AG09309 (cell line): ENCODE results near the gene JADE2.

ENCODE experiments used
- DNase-seq: peaks from one replicate; pipeline ENCODE4 v3.0.0-alpha.2; 2010; ENCODE audit warnings: low read depth
- H3K4me3 ChIP-seq: 2 replicates; pipeline ENCODE4 v1.5.1; 2011; ENCODE audit warnings: mild to moderate bottlenecking, low read depth, low read length, moderate library complexity; ENCODE audit not compliant: control insufficient read depth
- TF ChIP-seq, protein P1 (sequence below): IDR thresholded peaks from 2 replicates; pipeline ENCODE4 v1.5.1; 2011; ENCODE audit warnings: mild to moderate bottlenecking, low read depth, low read length, inconsistent platforms; ENCODE audit not compliant: insufficient read depth, control insufficient read depth; ENCODE audit errors: missing control alignments

The JADE2 gene

DNA sequence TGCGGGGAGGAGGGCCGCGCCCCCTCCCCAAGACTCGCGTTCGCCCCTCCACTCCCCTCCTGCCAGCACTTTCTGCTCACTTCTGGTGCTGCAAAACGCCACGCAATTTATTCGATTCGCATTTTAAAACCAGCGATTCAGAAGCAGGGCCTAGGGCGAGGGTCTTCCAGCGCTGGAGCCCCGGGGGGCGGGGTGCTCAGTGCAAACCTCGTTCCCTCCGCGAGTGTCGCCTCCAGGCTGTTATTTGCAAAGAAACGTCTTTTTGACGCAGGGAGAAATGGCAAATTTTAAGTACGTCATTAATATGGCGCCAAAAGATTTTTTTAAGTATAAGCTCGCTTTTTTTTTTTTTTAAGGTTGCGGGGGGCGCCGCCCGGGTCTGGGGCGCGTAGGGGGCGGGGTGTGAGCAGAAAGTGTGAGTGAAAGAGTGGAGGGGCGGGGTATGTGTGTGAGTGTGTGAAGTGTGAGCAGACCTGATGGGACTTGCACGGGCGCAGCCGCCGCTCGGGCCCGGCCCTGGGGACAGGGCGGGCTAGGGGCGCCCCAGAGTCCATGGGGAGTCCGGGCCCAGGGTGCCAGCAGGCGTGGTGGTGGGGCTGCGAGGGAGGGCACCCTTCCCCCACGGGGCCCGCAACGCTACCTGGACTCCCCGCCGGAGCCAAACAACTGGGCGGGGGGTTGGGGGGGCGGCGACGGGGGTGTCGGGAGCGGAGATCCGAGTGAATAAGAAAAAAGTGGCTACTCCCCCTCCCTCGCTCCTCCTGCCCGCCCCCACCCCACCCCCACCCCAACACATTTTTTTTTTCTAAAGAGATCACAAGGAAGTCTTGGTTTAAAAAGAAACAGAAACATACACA is at the start of gene JADE2:
TSS of gene JADE2 (plus strand) at position 845 of the 857 bp plus-strand sequence. CDS start 10,188 bp downstream, outside the sequence.
- TF ChIP-seq, protein P1, sequence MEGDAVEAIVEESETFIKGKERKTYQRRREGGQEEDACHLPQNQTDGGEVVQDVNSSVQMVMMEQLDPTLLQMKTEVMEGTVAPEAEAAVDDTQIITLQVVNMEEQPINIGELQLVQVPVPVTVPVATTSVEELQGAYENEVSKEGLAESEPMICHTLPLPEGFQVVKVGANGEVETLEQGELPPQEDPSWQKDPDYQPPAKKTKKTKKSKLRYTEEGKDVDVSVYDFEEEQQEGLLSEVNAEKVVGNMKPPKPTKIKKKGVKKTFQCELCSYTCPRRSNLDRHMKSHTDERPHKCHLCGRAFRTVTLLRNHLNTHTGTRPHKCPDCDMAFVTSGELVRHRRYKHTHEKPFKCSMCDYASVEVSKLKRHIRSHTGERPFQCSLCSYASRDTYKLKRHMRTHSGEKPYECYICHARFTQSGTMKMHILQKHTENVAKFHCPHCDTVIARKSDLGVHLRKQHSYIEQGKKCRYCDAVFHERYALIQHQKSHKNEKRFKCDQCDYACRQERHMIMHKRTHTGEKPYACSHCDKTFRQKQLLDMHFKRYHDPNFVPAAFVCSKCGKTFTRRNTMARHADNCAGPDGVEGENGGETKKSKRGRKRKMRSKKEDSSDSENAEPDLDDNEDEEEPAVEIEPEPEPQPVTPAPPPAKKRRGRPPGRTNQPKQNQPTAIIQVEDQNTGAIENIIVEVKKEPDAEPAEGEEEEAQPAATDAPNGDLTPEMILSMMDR = no peak
- DNase-seq = no peak
- H3K4me3 ChIP-seq = peak within 1 kb of the TSS; percentile 79

DNA sequence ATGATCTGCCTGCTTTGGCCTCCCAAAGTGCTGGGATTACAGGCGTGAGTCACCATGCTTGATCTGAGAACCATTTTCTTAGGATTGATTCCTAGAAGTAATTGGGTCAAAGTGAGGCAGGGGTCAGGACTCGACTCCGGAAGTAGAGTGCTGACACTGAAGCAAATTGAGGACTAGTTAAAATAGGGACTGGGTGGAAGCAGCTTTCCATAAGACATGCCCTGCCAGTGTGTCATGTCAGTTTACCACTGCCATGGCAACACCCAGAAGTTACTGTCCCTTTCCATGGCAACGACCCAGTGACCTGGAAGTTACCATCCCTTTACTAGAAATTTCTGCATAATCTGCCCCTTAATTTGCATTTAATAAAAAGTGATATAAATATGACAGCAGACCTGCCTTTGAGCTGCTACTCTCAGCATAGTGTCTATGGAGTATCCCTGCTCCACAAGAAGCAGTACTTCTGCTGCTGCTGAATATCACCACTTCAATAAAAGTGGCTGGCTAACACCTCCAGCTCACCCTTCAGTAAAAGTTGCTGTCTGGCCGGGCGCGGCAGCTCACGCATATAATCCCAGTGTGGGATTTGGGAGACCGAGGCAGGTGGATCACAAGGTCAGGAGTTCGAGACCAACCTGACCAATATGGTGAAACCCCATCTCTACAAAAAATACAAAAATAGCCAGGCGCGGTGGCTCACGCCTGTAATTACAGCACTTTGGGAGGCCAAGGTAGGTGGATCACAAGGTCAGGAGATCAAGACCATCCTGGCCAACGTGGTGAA is 47.8 kb upstream of the JADE2 start:
- DNase-seq = no peak
- no peak overlapping the region for H3K4me3 ChIP-seq
- TF ChIP-seq, protein P1 = no peak

DNA sequence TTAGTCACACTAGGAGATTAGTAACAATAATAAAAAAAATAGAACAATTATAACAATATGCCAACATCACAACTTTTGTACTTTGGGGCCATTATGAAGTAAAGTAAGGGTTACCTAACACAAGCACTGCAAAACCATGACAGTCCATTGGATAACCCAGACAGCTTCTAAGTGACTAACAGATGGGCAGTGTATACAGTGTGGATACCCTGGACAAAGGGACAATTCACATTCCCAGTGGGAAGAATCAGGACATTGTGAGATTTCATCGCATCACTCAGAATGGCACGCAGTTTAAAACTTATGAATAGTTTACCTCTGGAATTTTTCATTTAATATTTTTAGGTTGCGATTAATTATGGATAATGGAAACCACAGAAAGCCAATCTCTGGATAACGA is 45.6 kb upstream of the JADE2 start:
- DNase-seq = no peak
- TF ChIP-seq, protein P1 = no peak
- no peak overlapping the region for H3K4me3 ChIP-seq

DNA sequence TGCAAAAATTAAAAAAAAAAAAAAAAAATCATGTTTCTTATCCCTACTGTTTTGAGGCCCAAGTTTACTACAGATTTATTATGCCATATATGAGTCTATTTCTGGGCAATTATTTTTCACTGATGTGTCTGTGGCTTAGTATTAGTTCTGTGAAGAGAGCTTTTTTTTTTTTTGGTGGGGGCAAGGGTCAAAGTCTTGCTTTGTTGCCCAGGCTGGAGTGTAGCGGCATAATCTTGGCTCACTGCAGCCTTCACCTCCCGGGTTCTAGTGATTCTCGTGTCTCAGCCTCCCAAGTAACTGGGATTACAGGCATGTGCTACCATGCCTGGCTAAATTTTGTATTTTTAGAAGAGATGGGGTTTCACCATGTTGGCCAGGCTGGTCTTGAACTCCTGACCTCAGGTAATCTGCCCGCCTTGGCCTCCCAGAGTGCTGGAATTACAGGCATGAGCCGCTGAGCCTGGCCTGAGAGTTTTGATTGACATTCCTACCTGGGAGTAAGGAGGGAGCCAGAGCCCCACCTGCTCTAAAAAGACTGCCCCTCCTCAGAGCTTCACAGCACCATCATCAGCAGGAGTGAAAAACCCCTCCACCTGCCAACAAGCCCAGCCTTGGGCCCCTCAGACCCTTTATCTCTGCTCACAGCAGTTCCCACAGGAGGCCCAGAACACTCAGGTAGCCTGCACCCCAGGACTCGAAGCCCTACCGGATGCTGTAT is 36.1 kb upstream of the JADE2 start:
- no peak overlapping the region for H3K4me3 ChIP-seq

DNA sequence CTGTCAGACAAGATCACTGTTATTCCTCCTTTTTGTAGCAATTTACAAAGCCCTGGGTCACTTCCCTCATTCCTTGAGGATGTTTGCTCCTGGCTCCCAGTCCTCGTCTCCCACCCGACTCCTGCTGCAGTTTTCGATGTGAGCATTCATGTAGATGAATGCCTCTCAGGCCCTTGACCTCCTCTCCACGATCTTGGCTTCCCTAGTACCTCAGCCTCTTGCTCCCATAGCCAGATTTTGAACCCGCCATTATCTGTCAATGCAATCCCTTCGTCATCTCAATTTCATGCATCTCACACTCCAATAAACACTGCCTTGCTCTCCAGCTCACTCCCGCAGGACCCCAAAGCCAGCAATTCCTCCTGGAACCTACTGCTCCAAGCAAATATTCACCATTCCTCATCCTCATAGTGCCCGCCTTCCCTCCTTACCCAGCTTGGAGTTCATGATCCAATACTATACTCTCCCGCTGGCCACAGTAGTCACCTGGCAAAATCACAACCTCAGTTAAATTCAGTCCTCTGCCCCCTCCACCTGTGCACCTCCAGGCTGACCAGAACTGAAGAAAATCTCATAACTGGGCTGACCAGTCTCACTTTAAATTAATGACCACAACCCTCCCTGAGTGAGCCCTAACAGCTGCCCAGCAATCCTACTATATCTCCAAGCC is 35.1 kb upstream of the JADE2 start:
- DNase-seq = no peak
- TF ChIP-seq, protein P1 = no peak
- no peak overlapping the region for H3K4me3 ChIP-seq

More for the DNA sequence above, 36.1 kb upstream of the JADE2 start:
- no peak for DNase-seq
- TF ChIP-seq, protein P1 = no peak

DNA sequence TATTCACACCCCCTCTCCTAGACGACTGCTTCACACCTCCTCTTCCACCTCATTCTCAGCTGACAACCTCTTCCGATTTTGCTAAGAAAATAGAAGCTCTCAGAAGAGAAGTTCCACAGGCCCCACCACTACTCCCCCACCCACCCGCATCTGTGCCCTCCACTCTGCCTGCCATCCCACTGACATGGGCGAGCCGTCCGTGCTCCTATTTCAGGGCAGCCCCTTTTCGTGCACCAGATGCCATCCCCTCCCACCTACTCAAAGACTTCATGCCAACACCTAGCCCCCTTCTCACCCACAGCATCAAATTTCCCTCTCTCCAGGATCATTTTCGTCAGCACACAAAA is 34.6 kb upstream of the JADE2 start:
- TF ChIP-seq, protein P1 = no peak
- DNase-seq = no peak
- no peak overlapping the region for H3K4me3 ChIP-seq
